DND-41 (cell line): ENCODE results near the gene TREML1.

ENCODE experiments used
- ATAC-seq: fragments of 200-7000 bp; cut with Tn5 transposase; 3 replicates; pipeline ENCODE4 v1.9.1; 2021; ENCODE audit warnings: low read depth; ENCODE audit not compliant: insufficient read depth
- DNase-seq: peaks from one replicate; pipeline ENCODE4 v3.0.0-alpha.2; 2020
- H2AFZ ChIP-seq: 2 replicates; pipeline ENCODE4 v1.6.0; 2012; ENCODE audit warnings: low read depth, low read length
- H3K27ac ChIP-seq: 2 replicates; pipeline ENCODE4 v1.5.1; 2012; ENCODE audit warnings: low read length, inconsistent platforms
- H3K27me3 ChIP-seq: fragments of 200-600 bp; sonication (generic); 2 replicates; pipeline ENCODE4 v1.6.0; 2012; ENCODE audit warnings: low read length, mild to moderate bottlenecking, inconsistent platforms; ENCODE audit not compliant: insufficient read depth, poor library complexity
- H3K36me3 ChIP-seq: 2 replicates; pipeline ENCODE4 v1.5.1; 2012; ENCODE audit warnings: low read length, inconsistent platforms; ENCODE audit not compliant: insufficient read depth
- H3K4me1 ChIP-seq: 2 replicates; pipeline ENCODE4 v1.5.1; 2012; ENCODE audit warnings: mild to moderate bottlenecking, low read length; ENCODE audit not compliant: insufficient read depth
- H3K4me2 ChIP-seq: 2 replicates; pipeline ENCODE4 v1.6.0; 2012; ENCODE audit warnings: mild to moderate bottlenecking, moderate library complexity, low read length, inconsistent platforms; ENCODE audit not compliant: insufficient read depth
- H3K4me3 ChIP-seq, 2 experiments: fragments of 200-600 bp in 1 of 2; shearing (Covaris generic) in 1 of 2; 2 replicates each; pipeline ENCODE4 v1.5.1; 2012 to 2016; ENCODE audit warnings: inconsistent platforms in 2 of 2, low read length in 2 of 2, mild to moderate bottlenecking in 2 of 2, low read depth in 1 of 2, moderate library complexity in 1 of 2
- H3K79me2 ChIP-seq: 2 replicates; pipeline ENCODE4 v1.6.0; 2012; ENCODE audit warnings: low read length, inconsistent platforms; ENCODE audit not compliant: insufficient read depth
- H3K9ac ChIP-seq: 2 replicates; pipeline ENCODE4 v1.6.0; 2012; ENCODE audit warnings: low read depth, mild to moderate bottlenecking, inconsistent platforms, low read length, moderate library complexity
- H3K9me3 ChIP-seq: 2 replicates; pipeline ENCODE4 v1.5.1; 2012; ENCODE audit warnings: low read length, moderate library complexity, mild to moderate bottlenecking, inconsistent platforms; ENCODE audit not compliant: insufficient read depth, severe bottlenecking
- H4K20me1 ChIP-seq: 2 replicates; pipeline ENCODE4 v1.6.0; 2012; ENCODE audit warnings: low read length; ENCODE audit not compliant: insufficient read depth
- EZH2 ChIP-seq: IDR thresholded peaks from 3 replicates; pipeline ENCODE4 v1.6.1; 2012; ENCODE audit warnings: borderline replicate concordance, low read depth, mild to moderate bottlenecking, moderate library complexity, low read length, inconsistent platforms; ENCODE audit not compliant: severe bottlenecking
- TF ChIP-seq, protein P1 (sequence below): IDR thresholded peaks from 2 replicates; pipeline ENCODE4 v1.5.1; 2012; ENCODE audit warnings: borderline replicate concordance, low read length, moderate library complexity, mild to moderate bottlenecking; ENCODE audit not compliant: poor library complexity, severe bottlenecking; ENCODE audit errors: extremely low read depth

TREML1 gene

DNA sequence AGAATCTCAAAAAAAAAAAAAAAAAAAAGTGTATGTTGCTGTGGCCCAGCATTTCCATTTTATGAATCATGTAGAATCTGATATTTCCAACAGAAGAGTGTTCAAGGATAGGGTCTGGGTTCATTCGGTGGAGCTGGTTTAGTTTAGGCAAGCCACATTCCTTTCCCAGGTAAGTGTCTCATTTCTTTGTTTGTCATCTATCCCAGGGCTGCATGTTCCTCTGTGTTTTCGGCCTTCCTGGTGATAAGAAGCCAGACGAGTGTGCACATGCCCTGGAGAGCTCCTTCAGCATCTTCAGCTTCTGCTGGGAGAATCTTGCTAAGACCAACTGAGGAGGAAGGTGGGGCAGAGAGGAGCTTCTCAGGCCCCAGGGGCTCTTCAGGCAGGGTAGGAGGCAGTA lies 43.1 kb downstream of the TREML1 start:
- Histone ChIP-seq H3K4me2 (no peak overlapping the region), H3K27ac (no peak overlapping the region), H2AFZ (no peak overlapping the region), H3K27me3 (no peaks in the 10 kb centered on the region), H3K79me2 (no peaks in the 10 kb centered on the region), H3K4me1 (no peaks in the 10 kb centered on the region), H3K4me3 (no peak overlapping the region), H3K9me3 (no peaks in the 10 kb centered on the region), H4K20me1 (no peaks in the 10 kb centered on the region), H3K36me3 (no peaks in the 10 kb centered on the region), H3K9ac (no peak overlapping the region)
- ATAC-seq = no peak
- no peak for DNase-seq
- TF ChIP-seq, protein P1, sequence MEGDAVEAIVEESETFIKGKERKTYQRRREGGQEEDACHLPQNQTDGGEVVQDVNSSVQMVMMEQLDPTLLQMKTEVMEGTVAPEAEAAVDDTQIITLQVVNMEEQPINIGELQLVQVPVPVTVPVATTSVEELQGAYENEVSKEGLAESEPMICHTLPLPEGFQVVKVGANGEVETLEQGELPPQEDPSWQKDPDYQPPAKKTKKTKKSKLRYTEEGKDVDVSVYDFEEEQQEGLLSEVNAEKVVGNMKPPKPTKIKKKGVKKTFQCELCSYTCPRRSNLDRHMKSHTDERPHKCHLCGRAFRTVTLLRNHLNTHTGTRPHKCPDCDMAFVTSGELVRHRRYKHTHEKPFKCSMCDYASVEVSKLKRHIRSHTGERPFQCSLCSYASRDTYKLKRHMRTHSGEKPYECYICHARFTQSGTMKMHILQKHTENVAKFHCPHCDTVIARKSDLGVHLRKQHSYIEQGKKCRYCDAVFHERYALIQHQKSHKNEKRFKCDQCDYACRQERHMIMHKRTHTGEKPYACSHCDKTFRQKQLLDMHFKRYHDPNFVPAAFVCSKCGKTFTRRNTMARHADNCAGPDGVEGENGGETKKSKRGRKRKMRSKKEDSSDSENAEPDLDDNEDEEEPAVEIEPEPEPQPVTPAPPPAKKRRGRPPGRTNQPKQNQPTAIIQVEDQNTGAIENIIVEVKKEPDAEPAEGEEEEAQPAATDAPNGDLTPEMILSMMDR = no peak
- no peak for TF ChIP-seq EZH2

DNA sequence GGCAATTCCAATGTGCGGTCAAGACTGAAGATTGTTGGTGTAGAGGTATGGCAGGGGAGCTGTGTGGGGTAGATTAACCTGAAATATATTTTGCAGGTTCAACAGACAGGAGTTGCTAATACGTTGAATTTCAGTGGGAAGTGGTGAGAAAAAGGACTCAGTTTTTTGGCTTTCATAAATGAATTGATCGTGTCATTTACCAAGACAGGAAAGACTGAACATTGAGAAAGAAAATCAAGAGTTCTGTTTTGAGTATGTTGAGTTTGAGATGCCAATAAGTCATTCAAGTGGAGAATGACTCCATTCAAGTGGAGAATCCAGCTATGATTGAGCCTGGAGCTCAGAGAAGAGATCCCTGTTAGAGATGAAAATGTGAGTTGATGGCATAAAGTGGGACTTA lies 50.3 kb downstream of the TREML1 start:
- Histone ChIP-seq H3K27me3 (no peaks in the 10 kb centered on the region), H3K4me1 (no peaks in the 10 kb centered on the region), H3K9me3 (no peaks in the 10 kb centered on the region), H3K4me3 (no peak overlapping the region), H3K36me3 (peaks cover 32% of the 10 kb centered on the region), H3K27ac (no peak overlapping the region), H3K4me2 (no peak overlapping the region), H3K79me2 (no peaks in the 10 kb centered on the region), H2AFZ (no peak overlapping the region), H4K20me1 (peaks cover 9% of the 10 kb centered on the region), H3K9ac (no peak overlapping the region)
- TF ChIP-seq EZH2 = no peak
- TF ChIP-seq, protein P1 = no peak
- ATAC-seq (no peak), DNase-seq (no peak)

DNA sequence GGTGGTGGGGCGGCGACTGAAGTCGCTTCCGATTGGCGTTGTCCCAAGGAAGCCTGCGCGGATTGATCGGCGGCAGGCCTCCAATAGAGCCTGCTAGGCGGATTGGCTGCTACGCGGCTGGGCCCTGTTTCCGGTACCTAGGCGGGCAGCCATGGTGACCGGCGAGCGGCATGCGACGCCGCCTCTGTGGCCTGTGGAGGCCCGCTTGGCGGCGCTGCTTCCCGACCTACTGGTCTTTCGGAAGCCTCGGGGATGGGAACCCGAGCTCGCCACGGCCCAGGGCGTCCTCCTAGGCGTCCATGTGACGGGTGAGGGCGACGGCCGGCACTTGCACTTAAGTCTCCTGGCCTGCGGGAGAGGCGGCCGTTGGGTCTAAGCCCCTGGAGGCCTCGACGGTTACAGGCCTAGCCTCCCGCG lies 53.3 kb downstream of the TREML1 start:
- ATAC-seq (peak; percentile 27; the same call in 2 of the 3 replicates), DNase-seq (no peak)
- Histone ChIP-seq H3K9ac (no peak overlapping the region), H3K4me2 (no peak overlapping the region), H3K27ac (no peak overlapping the region), H3K79me2 (no peaks in the 10 kb centered on the region), H3K9me3 (no peaks in the 10 kb centered on the region), H4K20me1 (peaks cover 9% of the 10 kb centered on the region), H3K27me3 (no peaks in the 10 kb centered on the region), H3K4me1 (no peaks in the 10 kb centered on the region), H3K36me3 (peaks cover 62% of the 10 kb centered on the region), H3K4me3 (no peak overlapping the region), H2AFZ (no peak overlapping the region)
- TF ChIP-seq EZH2 = no peak
- TF ChIP-seq, protein P1 = no peak
